H1 (cell line): Measurements from ENCODE around the gene TENT5D. TPM values are rescaled to one million over a fixed set of nuclear protein-coding genes. Genes with fewer than 3 reads are reported as not detected.
"Not testable (repeated sequence)": the region's sequence is repeated elsewhere in the genome, so short reads cannot be mapped to it uniquely, and the experiment has no call there.

ENCODE experiments used
- CTCF ChIA-PET: fragments of 300-600 bp; sonication (Branson Sonifier 250); formaldehyde crosslinking; loops from one replicate; lab custom pipeline; 2021; ENCODE audit not compliant: partially characterized antibody; lab: Charles Lee
- POLR2A ChIA-PET: fragments of 300-600 bp; sonication (Branson Sonifier 250); formaldehyde crosslinking; loops from one replicate; lab custom pipeline; 2021; ENCODE audit warnings: inconsistent platforms; ENCODE audit not compliant: partially characterized antibody; lab: Charles Lee
- DNase-seq, 2 experiments: peaks; one replicate each; pipeline versions ENCODE4 v3.0.0 to v3.0.0-alpha.2; 2010 to 2022; ENCODE audit warnings: low spot score in 2 of 2, low read depth in 1 of 2, mixed read lengths in 1 of 2
- FAIRE-seq: peaks from 2 replicates; lab custom pipeline; 2011; peaks lifted over from hg19 to GRCh38; lab: Jason Lieb, UNC
- H2AFZ ChIP-seq: 2 replicates; pipeline ENCODE4 v1.8.1; 2012; ENCODE audit warnings: low read length, inconsistent platforms
- H2AK5ac ChIP-seq: 2 replicates; pipeline ENCODE4 v1.6.1; 2013; ENCODE audit warnings: low read depth, low read length
- H2BK120ac ChIP-seq: replicated peaks from 2 replicates; pipeline ENCODE3; 2013; ENCODE audit warnings: low read depth, low read length, inconsistent platforms
- H2BK12ac ChIP-seq: 2 replicates; pipeline ENCODE4 v1.6.1; 2013; ENCODE audit warnings: low read depth, low read length
- H2BK15ac ChIP-seq: 2 replicates; pipeline ENCODE4 v1.6.1; 2013; ENCODE audit warnings: low read length
- H2BK20ac ChIP-seq: 2 replicates; pipeline ENCODE4 v1.6.1; 2013; ENCODE audit warnings: low read length
- H2BK5ac ChIP-seq: 2 replicates; pipeline ENCODE4 v1.6.1; 2013; ENCODE audit warnings: low read depth, low read length
- H3K14ac ChIP-seq: 2 replicates; pipeline ENCODE4 v1.6.1; 2013; ENCODE audit warnings: inconsistent platforms; ENCODE audit not compliant: insufficient read length
- H3K18ac ChIP-seq: 2 replicates; pipeline ENCODE4 v1.6.1; 2013; ENCODE audit warnings: low read length; ENCODE audit errors: extremely low read depth
- H3K23ac ChIP-seq: 2 replicates; pipeline ENCODE4 v1.6.1; 2013; ENCODE audit warnings: inconsistent platforms; ENCODE audit not compliant: insufficient read length
- H3K23me2 ChIP-seq: 2 replicates; pipeline ENCODE4 v1.6.1; 2013; ENCODE audit warnings: low read depth, low read length
- H3K27ac ChIP-seq: 2 replicates; pipeline ENCODE4 v1.6.1; 2011; ENCODE audit warnings: low read depth, low read length, inconsistent platforms
- H3K27me3 ChIP-seq, 4 experiments: replicated peaks in 1 of 4; 1 replicate in 1 of 4; 2 replicates in 3 of 4; pipeline versions ENCODE4 v1.6.1 to v1.8.1; 2011 to 2013; ENCODE audit warnings: low read length in 3 of 4, mild to moderate bottlenecking in 3 of 4, inconsistent platforms in 2 of 4, mixed read lengths in 2 of 4, moderate library complexity in 1 of 4; ENCODE audit not compliant: control insufficient read depth in 3 of 4, insufficient read depth in 3 of 4; ENCODE audit errors: extremely low read depth in 1 of 4
- H3K36me3 ChIP-seq, 4 experiments: 2 replicates each; pipeline versions ENCODE4 v1.6.1 to v1.8.1; 2011 to 2013; ENCODE audit warnings: mild to moderate bottlenecking in 4 of 4, low read length in 3 of 4, moderate library complexity in 2 of 4, control low read depth in 1 of 4, inconsistent platforms in 1 of 4; ENCODE audit not compliant: insufficient read depth in 4 of 4, control insufficient read depth in 2 of 4
- H3K4ac ChIP-seq: replicated peaks from 2 replicates; pipeline ENCODE3; 2013; ENCODE audit warnings: low read length, low read depth, mixed read lengths, inconsistent platforms; ENCODE audit not compliant: insufficient read length
- H3K4me1 ChIP-seq, 4 experiments: replicated peaks in 1 of 4; 1 replicate in 1 of 4; 2 replicates in 3 of 4; pipeline versions ENCODE4 v1.6.1 to v1.8.1; 2011 to 2013; ENCODE audit warnings: low read length in 3 of 4, inconsistent platforms in 2 of 4, mixed read lengths in 1 of 4; ENCODE audit not compliant: insufficient read depth in 4 of 4, control insufficient read depth in 3 of 4
- H3K4me2 ChIP-seq, 2 experiments: 2 replicates each; pipeline versions ENCODE4 v1.6.1 to v1.8.1; 2011 to 2013; ENCODE audit warnings: low read depth in 2 of 2, low read length in 2 of 2, control low read depth in 1 of 2, inconsistent platforms in 1 of 2, mild to moderate bottlenecking in 1 of 2; ENCODE audit not compliant: insufficient read depth in 1 of 2
- H3K4me3 ChIP-seq, 4 experiments: fragments of 200-600, 300-600 bp in 1 of 4; sonication (generic), shearing (Covaris generic), sonication (Bioruptor Twin) in 1 of 4; 2 replicates each; pipeline versions ENCODE4 v1.5.1 to v1.8.1; 2011 to 2016; ENCODE audit warnings: low read length in 4 of 4, low read depth in 3 of 4, control low read depth in 2 of 4, inconsistent platforms in 2 of 4, mild to moderate bottlenecking in 2 of 4, mixed read lengths in 1 of 4, moderate library complexity in 1 of 4; ENCODE audit not compliant: insufficient read depth in 2 of 4; ENCODE audit errors: extremely low read depth in 1 of 4
- H3K56ac ChIP-seq: replicated peaks from 2 replicates; pipeline ENCODE3; 2013; ENCODE audit warnings: low read depth, mild to moderate bottlenecking, mixed read lengths, low read length, inconsistent platforms; ENCODE audit not compliant: insufficient read length
- H3K79me1 ChIP-seq: 2 replicates; pipeline ENCODE4 v1.6.1; 2013; ENCODE audit warnings: low read depth, low read length, control low read depth
- H3K79me2 ChIP-seq, 2 experiments: 2 replicates each; pipeline versions ENCODE4 v1.6.1 to v1.8.1; 2012 to 2013; ENCODE audit warnings: low read length in 2 of 2, mild to moderate bottlenecking in 2 of 2, inconsistent platforms in 1 of 2; ENCODE audit not compliant: insufficient read depth in 2 of 2, control insufficient read depth in 1 of 2
- H3K9ac ChIP-seq, 4 experiments: replicated peaks in 1 of 4; 1 replicate in 1 of 4; 2 replicates in 3 of 4; pipeline versions ENCODE4 v1.6.1 to v1.8.1; 2011 to 2013; ENCODE audit warnings: low read depth in 3 of 4, low read length in 3 of 4, control low read depth in 2 of 4, mild to moderate bottlenecking in 2 of 4, moderate library complexity in 2 of 4, inconsistent platforms in 1 of 4; ENCODE audit errors: extremely low read depth in 1 of 4
- H3K9me3 ChIP-seq, 2 experiments: 2 replicates each; pipeline versions ENCODE4 v1.6.1 to v1.8.1; 2012 to 2013; ENCODE audit warnings: mild to moderate bottlenecking in 2 of 2, moderate library complexity in 2 of 2, control low read depth in 1 of 2, inconsistent platforms in 1 of 2, low read depth in 1 of 2, low read length in 1 of 2, mixed read lengths in 1 of 2; ENCODE audit not compliant: insufficient read depth in 2 of 2
- H4K20me1 ChIP-seq, 2 experiments: replicated peaks in 1 of 2; 2 replicates each; pipeline versions ENCODE3 to v1.8.1; 2011 to 2013; ENCODE audit warnings: inconsistent platforms in 2 of 2, low read length in 2 of 2, mild to moderate bottlenecking in 1 of 2; ENCODE audit not compliant: insufficient read depth in 2 of 2, control insufficient read depth in 1 of 2
- H4K5ac ChIP-seq: 2 replicates; pipeline ENCODE4 v1.6.1; 2013; ENCODE audit warnings: low read length, low read depth, mixed read lengths, inconsistent platforms; ENCODE audit not compliant: insufficient read length
- H4K8ac ChIP-seq: 2 replicates; pipeline ENCODE4 v1.8.0; 2013; ENCODE audit warnings: mild to moderate bottlenecking, moderate library complexity, low read length, inconsistent platforms; ENCODE audit not compliant: insufficient read depth; ENCODE audit errors: extremely low read depth
- H4K91ac ChIP-seq: replicated peaks from 2 replicates; pipeline ENCODE3; 2013; ENCODE audit warnings: low read length, mixed read lengths, inconsistent platforms; ENCODE audit not compliant: insufficient read length
- WGBS, 2 experiments: shearing (Covaris generic) in 1 of 2; methylation state at CpG; one replicate each; pipeline versions ENCODE4 v1.1.6 to v1.1.7; 2013 to 2015; ENCODE audit warnings: low lambda C conversion rate in 2 of 2, mixed read lengths in 2 of 2, inconsistent platforms in 1 of 2, low coverage in 1 of 2, missing lambda C conversion rate in 1 of 2; ENCODE audit not compliant: insufficient replicate concordance in 2 of 2, insufficient coverage in 1 of 2, insufficient read length in 1 of 2; ENCODE audit errors: extremely low coverage in 1 of 2, missing lambda C conversion rate in 1 of 2; 5-methylcytosine and 5-hydroxymethylcytosine counted together
- polyA plus RNA-seq, 7 experiments: library from polyadenylated mRNA; depleted of rRNA in 3 of 7; stranded (reverse) in 5 of 7; unstranded in 2 of 7; fragments of >200 nt in 5 of 7; fragments of 200-250 nt in 2 of 7; gene quantifications; 1 replicate in 5 of 7; 2 replicates in 1 of 7; 4 replicates in 1 of 7; pipeline versions ENCODE4 v1.2.1 to v1.2.3, GENCODE V29; 2011 to 2013; ENCODE audit warnings: missing spikeins in 2 of 7, mixed read lengths in 2 of 7
- total RNA-seq: library from RNA; stranded (reverse); fragmentation: NEBNext Ultra II Directional; extraction: Animal tissue kit (Norgen Biotek cat#: 25700); gene quantifications from 2 replicates; pipeline ENCODE4 v1.2.1, GENCODE V29; 2021

TENT5D gene
- total and polyA plus RNA-seq, 2 of the 8 experiments (the other 6 are each of a cell fraction or from before 2014, with no cell fraction given): not detected

GRCh38 chrX:80468166-80468565 lies 47.9 kb downstream of the TENT5D start:
- H3K56ac ChIP-seq, H2BK120ac ChIP-seq, H3K9me3 ChIP-seq, FAIRE-seq, H2AFZ ChIP-seq, H2BK12ac ChIP-seq, H3K9ac ChIP-seq, H2BK5ac ChIP-seq, H3K79me2 ChIP-seq, H3K4ac ChIP-seq, H3K4me3 ChIP-seq, H3K36me3 ChIP-seq, H4K8ac ChIP-seq, H3K4me2 ChIP-seq, H3K14ac ChIP-seq, DNase-seq, H3K18ac ChIP-seq, H2BK20ac ChIP-seq, H2BK15ac ChIP-seq, H4K5ac ChIP-seq, POLR2A ChIA-PET, H3K23me2 ChIP-seq, H3K4me1 ChIP-seq, H3K23ac ChIP-seq, CTCF ChIA-PET, H3K79me1 ChIP-seq, H3K27ac ChIP-seq, H4K20me1 ChIP-seq, H3K27me3 ChIP-seq, H4K91ac ChIP-seq, H2AK5ac ChIP-seq: not testable (repeated sequence)
- WGBS, 2 experiments: 92% methylated on average over 2 of the region's 4 CpGs; no CpG with 5 or more reads in 1 of the 2 experiments
